CD4-positive, alpha-beta T cell treated with Interleukin-2 at 100 ng/mL for 4 hours (primary cell): ENCODE measurements around the gene PIGR.

Experiments
- DNase-seq: peaks from one replicate; pipeline ENCODE4 v3.0.0-alpha.2; 2020; ENCODE audit warnings: low spot score

Gene PIGR

DNA sequence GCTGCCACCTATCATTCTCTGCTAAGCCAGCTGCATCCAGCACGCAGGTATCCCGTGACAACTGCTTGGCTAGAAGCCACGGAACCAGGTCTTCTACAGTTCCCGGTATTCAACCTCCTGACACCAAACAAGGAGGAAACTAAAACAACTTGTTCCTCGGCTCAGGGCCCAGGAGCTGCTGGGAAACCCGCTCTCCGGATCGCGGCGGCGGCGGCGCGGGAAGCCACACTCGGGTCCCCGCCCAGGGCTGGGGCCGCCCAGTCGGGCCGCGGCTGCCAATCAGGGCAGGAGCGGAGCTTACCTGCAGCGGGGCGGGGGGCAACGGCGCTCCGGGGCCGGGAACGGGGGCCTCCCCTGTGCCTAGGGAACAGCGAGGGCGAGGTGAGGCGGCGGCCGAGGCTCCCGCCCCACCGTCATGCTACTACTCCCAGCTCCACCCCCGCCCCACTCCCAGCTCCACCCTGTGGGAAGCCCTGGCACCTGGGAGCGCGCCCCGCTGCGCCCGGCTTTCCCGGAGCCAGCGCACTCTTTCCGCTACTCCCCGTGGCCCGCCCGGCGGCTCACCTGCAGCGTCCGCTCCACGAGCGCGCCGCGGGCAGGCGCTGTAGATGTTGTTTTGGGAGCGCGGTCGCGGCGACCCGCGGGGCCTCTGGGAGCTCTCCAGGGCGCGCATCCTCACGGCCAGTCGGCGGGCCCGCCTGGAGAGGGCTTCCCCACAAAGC lies 36.9 kb downstream of the PIGR start:
- DNase-seq: peak; percentile 27

DNA sequence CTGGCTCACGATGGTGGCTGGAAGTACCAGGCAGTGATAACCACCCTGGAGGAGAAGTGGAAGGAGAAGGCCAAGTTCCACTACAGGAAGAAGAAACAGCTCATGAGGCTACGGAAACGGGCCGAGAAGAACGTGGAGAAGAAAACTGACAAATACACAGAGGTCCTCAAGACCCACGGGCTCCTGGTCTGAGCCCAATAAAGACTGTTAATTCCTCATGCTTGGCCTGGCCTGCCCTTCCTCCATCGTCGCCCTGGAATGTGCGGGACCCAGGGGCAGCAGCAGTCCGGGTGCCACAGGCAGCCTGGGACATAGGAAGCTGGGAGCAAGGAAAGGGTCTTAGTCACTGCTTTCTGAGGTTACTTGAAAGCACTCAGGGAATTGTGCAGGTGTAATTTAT lies 38.2 kb downstream of the PIGR start:
- DNase-seq: no peak

DNA sequence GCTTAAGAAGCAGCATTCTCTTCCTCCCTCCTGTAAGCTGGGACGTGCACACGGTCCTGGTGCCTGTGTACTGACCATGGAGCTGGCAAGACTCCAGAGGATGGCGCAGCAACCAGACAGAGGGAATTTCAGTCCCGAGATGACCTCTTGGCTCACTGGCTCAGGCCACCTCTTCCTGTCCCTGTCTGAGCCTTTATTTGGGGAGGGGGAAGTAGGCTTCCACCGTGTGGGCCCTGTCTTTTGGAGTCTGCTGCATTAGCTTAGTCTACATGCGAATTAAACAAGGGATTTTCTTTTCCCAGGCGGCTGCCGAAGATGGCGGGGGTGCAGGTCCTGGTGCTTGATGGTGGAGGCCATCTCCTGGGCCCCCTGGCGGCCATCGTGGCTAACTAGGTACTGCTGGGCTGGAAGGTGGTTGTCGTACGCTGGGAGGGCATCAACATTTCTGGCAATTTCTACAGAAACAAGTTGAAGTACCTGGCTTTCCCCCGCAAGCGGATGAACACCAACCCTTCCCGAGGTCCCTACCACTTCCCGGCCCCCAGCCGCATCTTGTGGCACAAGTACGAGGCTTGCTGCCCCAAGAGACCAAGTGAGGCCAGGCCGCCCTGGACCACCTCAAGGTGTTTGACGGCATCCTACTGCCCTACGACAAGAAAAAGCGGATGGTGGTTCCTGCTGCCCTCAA lies 38.8 kb downstream of the PIGR start:
- no peak for DNase-seq

DNA sequence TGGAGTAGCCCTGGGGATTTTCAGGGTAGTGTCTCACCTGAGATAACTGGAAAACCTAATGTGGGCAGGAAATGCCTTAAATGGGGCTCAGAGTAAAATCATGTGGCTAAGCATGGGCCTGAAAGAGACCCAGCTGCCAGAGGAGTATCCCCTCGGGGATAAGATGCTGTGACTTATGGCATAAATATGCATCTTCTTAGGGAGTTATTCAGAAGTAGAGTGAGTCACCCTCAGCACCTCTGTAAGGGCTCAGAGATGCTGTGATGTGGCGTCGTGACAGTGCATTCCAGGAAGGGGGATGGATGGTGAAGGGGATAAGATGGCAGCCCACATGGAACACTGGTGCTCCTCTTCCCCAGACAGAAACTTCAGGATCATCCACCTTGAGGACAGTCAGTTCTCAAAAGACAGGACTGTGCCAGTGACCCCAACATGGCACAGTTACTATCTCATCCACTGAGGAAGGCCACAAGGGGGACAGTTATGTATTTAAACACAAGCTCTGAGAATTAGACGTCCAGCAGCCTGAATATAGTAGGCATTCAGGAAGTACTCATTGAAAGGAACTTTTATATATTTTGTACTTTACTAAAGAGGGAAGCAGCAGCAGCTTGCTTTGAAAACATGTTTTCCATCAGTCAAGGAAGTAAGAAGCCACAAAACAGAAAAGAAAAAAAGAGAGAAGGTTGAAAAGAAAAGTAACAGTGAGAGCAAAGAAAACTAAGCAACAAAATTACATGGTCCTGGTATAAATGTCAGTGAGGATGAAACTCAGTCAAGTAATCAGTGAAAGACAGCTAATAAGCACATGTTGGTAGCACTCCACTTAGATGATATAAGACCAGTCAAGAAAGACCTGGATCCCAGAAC lies 40.7 kb downstream of the PIGR start:
- peak; percentile 53 for DNase-seq

DNA sequence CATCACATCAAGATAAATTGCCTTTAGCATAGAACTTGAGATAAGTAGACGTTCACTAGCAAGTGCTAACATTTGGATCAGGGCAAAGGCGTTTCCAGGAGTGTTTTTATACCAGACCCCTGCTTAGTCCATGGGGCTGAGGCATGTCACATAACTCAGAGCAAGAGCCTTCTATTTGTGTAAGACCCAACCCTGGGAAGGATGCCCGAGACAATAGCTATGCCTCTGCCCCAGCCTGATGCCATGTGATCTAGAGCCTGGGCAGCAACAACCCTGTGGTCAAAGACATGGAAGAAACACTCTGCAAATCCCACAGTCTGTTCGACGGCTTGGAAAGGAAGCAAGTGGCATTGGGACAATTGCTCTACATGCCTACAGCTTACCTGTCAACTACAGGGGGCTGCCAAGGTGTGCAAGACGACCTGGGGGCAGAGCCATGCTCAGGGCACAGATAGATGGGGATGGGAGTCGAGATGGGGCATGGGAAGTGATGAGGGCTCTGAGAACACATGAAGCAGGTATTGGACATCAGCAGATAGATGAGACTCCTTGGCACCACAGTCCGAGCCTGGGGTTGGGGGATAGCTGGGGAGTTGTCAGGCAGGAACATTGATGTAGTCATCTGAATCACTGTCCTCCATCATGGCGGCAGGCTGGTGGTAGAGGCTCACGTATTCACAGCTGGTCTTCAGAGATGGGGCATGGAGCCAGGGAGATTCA lies 41.7 kb downstream of the PIGR start:
- no peak for DNase-seq

GRCh38 chr1:206903687-206904086 lies 42.6 kb downstream of the PIGR start:
- no peak for DNase-seq

DNA sequence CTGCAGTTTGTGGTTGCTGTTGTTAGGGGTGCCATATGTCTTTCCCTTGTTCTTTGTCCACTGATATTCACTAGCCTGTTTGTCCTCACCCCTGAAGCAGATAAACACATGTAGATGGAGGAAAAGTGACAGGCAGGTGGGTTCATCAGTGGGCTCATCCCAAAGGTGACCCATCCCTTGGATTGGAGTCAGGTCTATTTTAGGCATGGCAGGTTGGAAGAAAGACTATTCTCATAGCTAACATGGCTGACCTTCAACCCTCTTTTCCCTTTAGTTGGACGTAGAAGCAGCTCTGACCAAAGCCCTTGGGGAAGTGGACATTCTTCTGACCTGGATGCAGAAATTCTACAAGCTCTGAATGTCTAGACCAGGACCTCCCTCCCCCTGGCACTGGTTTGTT lies 43.6 kb downstream of the PIGR start:
- no peak for DNase-seq

DNA sequence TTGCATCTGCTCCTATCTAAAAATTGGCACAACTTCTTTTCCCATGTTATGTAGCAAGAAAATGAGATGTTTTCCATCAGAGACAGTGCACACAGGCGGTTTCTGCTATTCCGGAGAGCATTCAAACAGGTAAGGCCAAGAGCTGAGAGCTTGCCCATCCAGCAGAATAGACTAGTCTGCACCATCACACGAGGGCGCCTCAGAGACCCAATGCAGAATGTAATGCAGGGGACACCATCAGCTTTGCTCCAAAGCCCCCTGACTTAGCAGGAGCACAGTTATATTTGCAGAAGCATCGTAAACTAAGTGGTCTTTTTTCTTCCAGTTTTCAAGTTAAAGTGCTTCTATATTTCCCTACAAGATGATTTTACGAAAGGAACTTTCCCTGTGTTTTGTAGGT lies 44.3 kb downstream of the PIGR start:
- DNase-seq: no peak

DNA sequence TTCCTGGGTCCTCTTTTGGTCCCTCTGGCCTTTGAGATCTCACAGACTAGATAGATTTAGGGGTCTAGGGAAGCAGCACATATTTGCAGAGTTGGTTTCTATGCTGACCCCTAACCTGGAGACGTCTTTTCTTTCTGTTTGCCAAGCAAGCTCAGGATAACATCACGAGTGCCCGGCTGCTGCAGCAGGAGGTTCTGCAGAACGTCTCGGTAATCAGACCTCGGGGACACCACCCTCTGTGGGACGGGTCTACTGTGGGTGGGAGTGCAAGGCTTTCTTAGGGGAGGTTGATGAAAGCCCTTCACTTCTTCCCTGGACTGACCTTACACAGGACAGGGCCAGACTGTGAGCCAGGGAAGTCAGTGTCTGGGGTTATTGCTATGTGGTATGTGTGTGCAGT lies 46.1 kb downstream of the PIGR start:
- DNase-seq: no peak

- DNase-seq: no peak
These were observed 46.5 kb downstream of the PIGR start for GRCh38 chr1:206899717-206900116.

GRCh38 chr1:206898915-206899431 lies 47.3 kb downstream of the PIGR start:
- DNase-seq: no peak

DNA sequence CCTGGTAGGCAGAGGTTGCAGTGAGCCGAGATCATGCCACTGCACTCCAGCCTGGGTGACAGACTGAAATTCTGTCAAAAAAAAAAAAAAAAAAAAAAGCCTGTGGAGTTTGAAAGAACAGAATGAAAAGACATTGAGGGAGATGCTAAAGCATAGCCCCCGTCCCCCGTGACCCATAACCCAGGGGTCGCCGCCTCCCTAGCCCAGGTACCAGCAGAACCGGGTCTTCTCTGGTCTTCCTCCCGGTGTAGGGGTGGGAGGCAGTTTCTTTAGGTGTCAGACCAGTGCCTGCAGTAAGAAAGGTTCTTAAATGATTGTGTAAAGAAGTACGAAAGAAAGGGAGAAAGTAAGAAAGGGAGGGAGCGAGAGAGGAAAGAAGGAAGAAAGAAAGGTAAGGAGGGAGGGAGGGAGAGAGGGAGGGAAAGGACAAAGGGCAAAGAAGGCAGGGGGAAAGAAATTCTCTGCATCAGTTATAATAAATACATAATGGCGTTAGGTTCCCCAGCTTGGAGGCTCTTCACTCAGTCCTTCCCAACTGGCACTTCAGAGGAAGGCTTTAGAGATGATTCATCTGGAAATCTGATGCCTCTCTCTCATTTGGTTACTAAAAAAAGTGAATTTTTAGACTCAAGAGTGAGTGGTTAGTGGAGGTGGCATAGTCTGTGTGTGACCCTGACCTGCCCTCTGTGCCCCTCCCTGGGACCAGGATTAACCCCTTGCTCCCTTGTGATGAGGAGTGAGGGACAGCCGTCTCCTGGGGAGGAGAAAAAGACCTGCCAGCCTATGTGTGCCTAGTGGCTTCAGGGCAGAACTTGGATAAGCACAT lies 48.0 kb downstream of the PIGR start:
- no peak for DNase-seq

- no peak for DNase-seq
These were observed 49.1 kb downstream of the PIGR start, which contains the start of gene IL24 for GRCh38 chr1:206897175-206897574. IL24 (plus strand) TSS chr1:206897443; CDS start chr1:206897833, 390 bp downstream.

- DNase-seq: no peak
These were observed 50.0 kb downstream of the PIGR start for GRCh38 chr1:206896261-206896660.

GRCh38 chr1:206895837-206896242 lies 50.4 kb downstream of the PIGR start:
- DNase-seq: no peak

- DNase-seq: no peak
These were observed 50.9 kb downstream of the PIGR start for GRCh38 chr1:206895325-206895724.

- DNase-seq: no peak
These were observed 52.9 kb downstream of the PIGR start for GRCh38 chr1:206893380-206893779.

- DNase-seq: no peak
These were observed 53.8 kb downstream of the PIGR start for GRCh38 chr1:206892351-206892984.

DNA sequence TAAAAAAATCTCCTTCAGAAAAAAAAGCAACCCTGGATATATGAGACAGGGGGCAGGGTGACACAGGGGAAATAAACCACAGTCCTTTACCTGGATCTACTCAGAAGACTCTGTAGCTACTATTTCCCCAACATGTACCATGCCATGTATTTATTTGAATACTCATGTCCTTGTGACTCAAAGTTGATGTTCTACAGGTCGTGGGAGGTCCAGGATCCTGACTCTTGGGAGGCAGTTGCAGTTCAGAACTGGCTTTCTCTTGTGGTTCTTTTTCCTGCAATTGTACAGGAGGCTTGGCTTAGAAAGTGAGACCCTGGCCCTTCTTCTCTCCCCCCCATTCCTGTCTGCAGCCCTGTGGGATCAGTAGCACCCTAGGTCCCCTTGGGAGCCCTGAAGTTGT lies 54.9 kb downstream of the PIGR start:
- DNase-seq: no peak
